Fibroblast of villous mesenchyme (primary cell): ENCODE measurements around the gene FBXO21. TPM values are rescaled to one million over a fixed set of nuclear protein-coding genes. Genes with fewer than 3 reads are reported as not detected.

Experiments
- DNase-seq: peaks from one replicate; pipeline ENCODE4 v3.0.0-alpha.2; 2010; ENCODE audit warnings: low read depth
- H3K4me3 ChIP-seq: 2 replicates; pipeline ENCODE4 v1.5.1; 2011; ENCODE audit warnings: low read depth, mild to moderate bottlenecking, low read length
- CTCF ChIP-seq: IDR thresholded peaks from 2 replicates; pipeline ENCODE4 v1.5.1; 2012; ENCODE audit warnings: low read depth, mild to moderate bottlenecking, low read length; ENCODE audit not compliant: insufficient read depth
- total RNA-seq: library from RNA; depleted of rRNA; stranded (reverse); fragments of >200 nt; gene quantifications from 2 replicates; pipeline ENCODE4 v1.2.3, GENCODE V29; 2012

The FBXO21 gene
- total RNA-seq, 1 donor = 48.4 TPM

- TF ChIP-seq CTCF = no peak
- no peak overlapping the region for H3K4me3 ChIP-seq
- no peak for DNase-seq
These were observed 42.6 kb downstream of the FBXO21 start for GRCh38 chr12:117147639-117148038.

GRCh38 chr12:117145597-117146154 lies 44.6 kb downstream of the FBXO21 start:
- no peak for TF ChIP-seq CTCF
- H3K4me3 ChIP-seq = no peak overlapping the region
- DNase-seq = no peak

- no peak for TF ChIP-seq CTCF
- no peak overlapping the region for H3K4me3 ChIP-seq
- DNase-seq = no peak
These were observed 45.7 kb downstream of the FBXO21 start for GRCh38 chr12:117144599-117144998.

- DNase-seq = no peak
- TF ChIP-seq CTCF = no peak
- H3K4me3 ChIP-seq = no peak overlapping the region
These were observed 47.2 kb downstream of the FBXO21 start for GRCh38 chr12:117143008-117143532.

GRCh38 chr12:117142094-117142493 lies 48.2 kb downstream of the FBXO21 start:
- H3K4me3 ChIP-seq = no peak overlapping the region
- TF ChIP-seq CTCF = no peak
- no peak for DNase-seq

GRCh38 chr12:117141097-117141898 lies 49.0 kb downstream of the FBXO21 start:
- no peak for TF ChIP-seq CTCF
- DNase-seq = no peak

More at GRCh38 chr12:117141097-117141898, 49.0 kb downstream of the FBXO21 start:
- no peak overlapping the region for H3K4me3 ChIP-seq
